PC-3 (cell line): Measurements from ENCODE around the gene TLR8. TPM values are rescaled to one million over a fixed set of nuclear protein-coding genes. Genes with fewer than 3 reads are reported as not detected.

Experiments used
- ATAC-seq: fragments of 200-7000 bp; cut with Tn5 transposase; 2 replicates; pipeline ENCODE4 v1.9.1; 2020; ENCODE audit warnings: mild to moderate bottlenecking, moderate library complexity
- BruUV-seq: library from RNA; stranded (reverse); fragments of 400-500 nt; replicated peaks from 2 replicates; lab custom pipeline; 2021; lab: Mats Ljungman, UMichigan
- CTCF ChIA-PET: fragments of 300-600 bp; sonication (Branson Sonifier 250); formaldehyde crosslinking; loops from one replicate; lab custom pipeline; 2022; ENCODE audit warnings: antibody characterized with exemption; lab: Charles Lee
- POLR2A ChIA-PET: fragments of 300-600 bp; sonication (Branson Sonifier 250); formaldehyde crosslinking; loops from one replicate; lab custom pipeline; 2022; ENCODE audit warnings: antibody characterized with exemption; ENCODE audit not compliant: unreplicated experiment; lab: Charles Lee
- DNase-seq: peaks from one replicate; pipeline ENCODE4 v3.0.0-alpha.2; 2015
- H2AFZ ChIP-seq: fragments of 300-600 bp; sonication (generic); 2 replicates; pipeline ENCODE4 v1.6.0; 2016; ENCODE audit warnings: antibody characterized with exemption, low read length
- H3F3A ChIP-seq: fragments of 300-600 bp; sonication (generic); one replicate; pipeline ENCODE4 v1.6.0; 2017; ENCODE audit warnings: antibody characterized with exemption, low read length, control low read depth, mild to moderate bottlenecking; ENCODE audit not compliant: unreplicated experiment
- H3K27ac ChIP-seq: fragments of 300-600 bp; sonication (generic); 2 replicates; pipeline ENCODE4 v1.5.1; 2016; ENCODE audit warnings: mild to moderate bottlenecking, low read length
- H3K27me3 ChIP-seq: fragments of 300-600 bp; sonication (generic); 2 replicates; pipeline ENCODE4 v1.6.1; 2016; ENCODE audit warnings: low read length, mixed read lengths
- H3K36me3 ChIP-seq: fragments of 300-600 bp; sonication (generic); 2 replicates; pipeline ENCODE4 v1.6.1; 2016; ENCODE audit warnings: low read depth, mixed run types, low read length, mixed read lengths
- H3K4me1 ChIP-seq: fragments of 300-600 bp; sonication (generic); 2 replicates; pipeline ENCODE4 v1.5.1; 2016; ENCODE audit warnings: low read length; ENCODE audit not compliant: insufficient read depth
- H3K4me2 ChIP-seq: fragments of 300-600 bp; sonication (generic); 2 replicates; pipeline ENCODE4 v1.6.0; 2016; ENCODE audit warnings: low read length
- H3K4me3 ChIP-seq: fragments of 300-600 bp; sonication (generic); 2 replicates; pipeline ENCODE4 v1.5.1; 2016; ENCODE audit warnings: mild to moderate bottlenecking, low read length, mixed read lengths
- H3K79me2 ChIP-seq: fragments of 300-600 bp; sonication (generic); 2 replicates; pipeline ENCODE4 v1.6.1; 2017; ENCODE audit warnings: low read length, mixed read lengths
- H3K9ac ChIP-seq: fragments of 300-600 bp; sonication (generic); 2 replicates; pipeline ENCODE4 v1.6.0; 2016; ENCODE audit warnings: mild to moderate bottlenecking, low read length
- H3K9me2 ChIP-seq: fragments of 300-600 bp; sonication (generic); replicated peaks from 2 replicates; pipeline ENCODE4 v1.6.1; 2016; ENCODE audit warnings: mixed run types, low read length, mixed read lengths
- H3K9me3 ChIP-seq: fragments of 300-600 bp; sonication (generic); 2 replicates; pipeline ENCODE4 v1.6.1; 2016; ENCODE audit warnings: low read length, mixed read lengths
- H4K20me1 ChIP-seq: fragments of 300-600 bp; sonication (generic); 2 replicates; pipeline ENCODE4 v1.6.1; 2016; ENCODE audit warnings: low read length, mixed read lengths
- EZH2 ChIP-seq: fragments of 300-600 bp; sonication (generic); IDR thresholded peaks from one replicate; pipeline ENCODE4 v1.6.1; 2017; ENCODE audit warnings: antibody characterized with exemption, mild to moderate bottlenecking, low read length; ENCODE audit not compliant: unreplicated experiment
- EZH2phosphoT487 ChIP-seq: fragments of 300-600 bp; sonication (generic); IDR thresholded peaks from 2 replicates; pipeline ENCODE4 v1.6.1; 2018; ENCODE audit warnings: mild to moderate bottlenecking, antibody characterized with exemption, low read length, borderline replicate concordance
- intact Hi-C: fragments of 100-400 bp; cut with micrococcal nuclease; formaldehyde crosslinking; loops from 2 replicates; pipeline ENCODE4 v1.9.0; 2023
- total RNA-seq: library from RNA; depleted of rRNA; stranded (reverse); fragments of >200 nt; gene quantifications from 2 replicates; pipeline ENCODE4 v1.2.3, GENCODE V29; 2014
- TF ChIP-seq, protein P1 (sequence below): fragments of 300-600 bp; sonication (generic); conservative IDR thresholded peaks from 2 replicates; pipeline ENCODE4 v1.5.1; 2017; ENCODE audit warnings: antibody characterized with exemption, low read depth, mild to moderate bottlenecking, low read length

The TLR8 gene
- total RNA-seq, 1 experiment from 2014 or later, result not detected

DNA sequence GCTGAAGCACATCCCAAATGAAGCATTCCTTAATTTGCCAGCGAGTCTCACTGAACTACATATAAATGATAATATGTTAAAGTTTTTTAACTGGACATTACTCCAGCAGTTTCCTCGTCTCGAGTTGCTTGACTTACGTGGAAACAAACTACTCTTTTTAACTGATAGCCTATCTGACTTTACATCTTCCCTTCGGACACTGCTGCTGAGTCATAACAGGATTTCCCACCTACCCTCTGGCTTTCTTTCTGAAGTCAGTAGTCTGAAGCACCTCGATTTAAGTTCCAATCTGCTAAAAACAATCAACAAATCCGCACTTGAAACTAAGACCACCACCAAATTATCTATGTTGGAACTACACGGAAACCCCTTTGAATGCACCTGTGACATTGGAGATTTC, 14.6 kb downstream of the TLR8 start:
- TF ChIP-seq EZH2phosphoT487 (no peak), EZH2 (no peak)
- TF ChIP-seq, protein P1, sequence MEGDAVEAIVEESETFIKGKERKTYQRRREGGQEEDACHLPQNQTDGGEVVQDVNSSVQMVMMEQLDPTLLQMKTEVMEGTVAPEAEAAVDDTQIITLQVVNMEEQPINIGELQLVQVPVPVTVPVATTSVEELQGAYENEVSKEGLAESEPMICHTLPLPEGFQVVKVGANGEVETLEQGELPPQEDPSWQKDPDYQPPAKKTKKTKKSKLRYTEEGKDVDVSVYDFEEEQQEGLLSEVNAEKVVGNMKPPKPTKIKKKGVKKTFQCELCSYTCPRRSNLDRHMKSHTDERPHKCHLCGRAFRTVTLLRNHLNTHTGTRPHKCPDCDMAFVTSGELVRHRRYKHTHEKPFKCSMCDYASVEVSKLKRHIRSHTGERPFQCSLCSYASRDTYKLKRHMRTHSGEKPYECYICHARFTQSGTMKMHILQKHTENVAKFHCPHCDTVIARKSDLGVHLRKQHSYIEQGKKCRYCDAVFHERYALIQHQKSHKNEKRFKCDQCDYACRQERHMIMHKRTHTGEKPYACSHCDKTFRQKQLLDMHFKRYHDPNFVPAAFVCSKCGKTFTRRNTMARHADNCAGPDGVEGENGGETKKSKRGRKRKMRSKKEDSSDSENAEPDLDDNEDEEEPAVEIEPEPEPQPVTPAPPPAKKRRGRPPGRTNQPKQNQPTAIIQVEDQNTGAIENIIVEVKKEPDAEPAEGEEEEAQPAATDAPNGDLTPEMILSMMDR, result no peak
- no peak overlapping the region for H3K9ac ChIP-seq
- H2AFZ ChIP-seq, result no peak overlapping the region
- no peaks in the 10 kb centered on the region for H3K4me1 ChIP-seq
- CTCF ChIA-PET, result no interaction called here
- H3K27ac ChIP-seq, result no peak overlapping the region
- BruUV-seq, result no TSS peak
- DNase-seq (no peak), ATAC-seq (no peak)
- no peak overlapping the region for H3K4me2 ChIP-seq
- no peaks in the 10 kb centered on the region for H3K36me3 ChIP-seq
- POLR2A ChIA-PET, result no interaction called here
- intact Hi-C loops, result no loop called here
- no peaks in the 10 kb centered on the region for H3F3A ChIP-seq
- no peaks in the 10 kb centered on the region for H3K9me2 ChIP-seq
- no peaks in the 10 kb centered on the region for H3K79me2 ChIP-seq
- H3K4me3 ChIP-seq, result no peak overlapping the region
- H3K27me3 ChIP-seq, result no peaks in the 10 kb centered on the region
- H3K9me3 ChIP-seq, result no peaks in the 10 kb centered on the region
- no peaks in the 10 kb centered on the region for H4K20me1 ChIP-seq

DNA sequence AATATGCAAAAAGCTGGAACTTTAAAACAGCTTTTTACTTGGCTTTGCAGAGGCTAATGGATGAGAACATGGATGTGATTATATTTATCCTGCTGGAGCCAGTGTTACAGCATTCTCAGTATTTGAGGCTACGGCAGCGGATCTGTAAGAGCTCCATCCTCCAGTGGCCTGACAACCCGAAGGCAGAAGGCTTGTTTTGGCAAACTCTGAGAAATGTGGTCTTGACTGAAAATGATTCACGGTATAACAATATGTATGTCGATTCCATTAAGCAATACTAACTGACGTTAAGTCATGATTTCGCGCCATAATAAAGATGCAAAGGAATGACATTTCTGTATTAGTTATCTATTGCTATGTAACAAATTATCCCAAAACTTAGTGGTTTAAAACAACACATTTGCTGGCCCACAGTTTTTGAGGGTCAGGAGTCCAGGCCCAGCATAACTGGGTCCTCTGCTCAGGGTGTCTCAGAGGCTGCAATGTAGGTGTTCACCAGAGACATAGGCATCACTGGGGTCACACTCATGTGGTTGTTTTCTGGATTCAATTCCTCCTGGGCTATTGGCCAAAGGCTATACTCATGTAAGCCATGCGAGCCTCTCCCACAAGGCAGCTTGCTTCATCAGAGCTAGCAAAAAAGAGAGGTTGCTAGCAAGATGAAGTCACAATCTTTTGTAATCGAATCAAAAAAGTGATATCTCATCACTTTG, 15.6 kb downstream of the TLR8 start:
- H3K4me1 ChIP-seq, result no peaks in the 10 kb centered on the region
- no peak overlapping the region for H3K4me3 ChIP-seq
- no TSS peak for BruUV-seq
- ATAC-seq (no peak), DNase-seq (no peak)
- H2AFZ ChIP-seq, result no peak overlapping the region
- no peaks in the 10 kb centered on the region for H4K20me1 ChIP-seq
- no peaks in the 10 kb centered on the region for H3K79me2 ChIP-seq
- intact Hi-C loops, result no loop called here
- ChIA-PET POLR2A (no interaction called here), CTCF (no interaction called here)
- H3K9me3 ChIP-seq, result no peaks in the 10 kb centered on the region
- H3K9me2 ChIP-seq, result no peaks in the 10 kb centered on the region
- TF ChIP-seq, protein P1, result no peak
- TF ChIP-seq EZH2phosphoT487, result no peak
- no peak for TF ChIP-seq EZH2
- no peak overlapping the region for H3K4me2 ChIP-seq
- H3F3A ChIP-seq, result no peaks in the 10 kb centered on the region
- H3K27me3 ChIP-seq, result no peaks in the 10 kb centered on the region
- no peaks in the 10 kb centered on the region for H3K36me3 ChIP-seq
- H3K27ac ChIP-seq, result no peak overlapping the region
- H3K9ac ChIP-seq, result no peak overlapping the region

DNA sequence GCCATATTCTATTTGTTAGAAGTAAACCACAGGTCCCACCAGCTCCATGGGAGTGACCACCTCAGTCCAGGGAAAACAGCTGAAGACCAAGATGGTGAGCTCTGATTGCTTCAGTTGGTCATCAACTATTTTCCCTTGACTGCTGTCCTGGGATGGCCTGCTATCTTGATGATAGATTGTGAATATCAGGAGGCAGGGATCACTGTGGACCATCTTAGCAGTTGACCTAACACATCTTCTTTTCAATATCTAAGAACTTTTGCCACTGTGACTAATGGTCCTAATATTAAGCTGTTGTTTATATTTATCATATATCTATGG, 16.1 kb downstream of the TLR8 start:
- no peak overlapping the region for H3K4me2 ChIP-seq
- DNase-seq (no peak), ATAC-seq (no peak)
- CTCF ChIA-PET, result no interaction called here
- no peak overlapping the region for H3K9ac ChIP-seq
- no peaks in the 10 kb centered on the region for H3F3A ChIP-seq
- TF ChIP-seq EZH2phosphoT487 (no peak), EZH2 (no peak)
- TF ChIP-seq, protein P1, result no peak
- no peaks in the 10 kb centered on the region for H3K27me3 ChIP-seq
- H3K9me2 ChIP-seq, result no peaks in the 10 kb centered on the region
- H3K36me3 ChIP-seq, result no peaks in the 10 kb centered on the region
- BruUV-seq, result no TSS peak
- H3K9me3 ChIP-seq, result no peaks in the 10 kb centered on the region
- no peaks in the 10 kb centered on the region for H3K79me2 ChIP-seq
- H4K20me1 ChIP-seq, result no peaks in the 10 kb centered on the region
- no peak overlapping the region for H3K27ac ChIP-seq
- no peak overlapping the region for H3K4me3 ChIP-seq
- no peak overlapping the region for H2AFZ ChIP-seq
- intact Hi-C loops, result no loop called here
- H3K4me1 ChIP-seq, result no peaks in the 10 kb centered on the region
- POLR2A ChIA-PET, result no interaction called here
